Activated CD4-positive, CD25-positive, alpha-beta regulatory T cell treated with anti-CD3 and anti-CD28 coated beads, Interleukin-2, amount 50 U/mL, for 72 hours (primary cell): ENCODE results near the gene KIZ.

ENCODE experiments used
- DNase-seq: peaks from one replicate; pipeline ENCODE4 v3.0.0; 2021

The KIZ gene

GRCh38 chr20:21272679-21273078 lies 146.8 kb downstream of the KIZ start:
- DNase-seq, result no peak

GRCh38 chr20:21273755-21274386 lies 148.0 kb downstream of the KIZ start:
- DNase-seq, result no peak

GRCh38 chr20:21278829-21279228 lies 152.9 kb downstream of the KIZ start:
- no peak for DNase-seq

GRCh38 chr20:21279706-21280521 lies 154.0 kb downstream of the KIZ start:
- no peak for DNase-seq

GRCh38 chr20:21280522-21281016 lies 154.7 kb downstream of the KIZ start:
- no peak for DNase-seq

- DNase-seq, result no peak
Observed at GRCh38 chr20:21286775-21287174, 160.9 kb downstream of the KIZ start.

GRCh38 chr20:21288587-21289370 lies 162.9 kb downstream of the KIZ start:
- no peak for DNase-seq

- DNase-seq, result no peak
Observed at GRCh38 chr20:21289651-21290050, 163.8 kb downstream of the KIZ start.

- DNase-seq, result no peak
Observed at GRCh38 chr20:21291026-21291425, 165.1 kb downstream of the KIZ start.

- no peak for DNase-seq
Observed at GRCh38 chr20:21294755-21295154, 168.9 kb downstream of the KIZ start.
